Tibial nerve (tissue), 4 donors: ENCODE measurements around the gene PCNX2.

Source experiments
- EP300 ChIP-seq, 2 donors: sonication (generic); formaldehyde crosslinking; IDR thresholded peaks; one replicate each; pipeline ENCODE4 v1.6.1; 2017; ENCODE audit warnings: antibody characterized with exemption in 2 of 2, mild to moderate bottlenecking in 1 of 2
- TF ChIP-seq, protein P1 (sequence below), 5 experiments: fragments of 200-600 bp in 3 of 5; fragments of 450-650 bp in 2 of 5; sonication (generic) in 3 of 5; IDR thresholded peaks; one replicate each; pipeline ENCODE4 v1.5.1; 2016 to 2019; ENCODE audit warnings: antibody characterized with exemption in 5 of 5, mild to moderate bottlenecking in 3 of 5, moderate library complexity in 2 of 5

DNA sequence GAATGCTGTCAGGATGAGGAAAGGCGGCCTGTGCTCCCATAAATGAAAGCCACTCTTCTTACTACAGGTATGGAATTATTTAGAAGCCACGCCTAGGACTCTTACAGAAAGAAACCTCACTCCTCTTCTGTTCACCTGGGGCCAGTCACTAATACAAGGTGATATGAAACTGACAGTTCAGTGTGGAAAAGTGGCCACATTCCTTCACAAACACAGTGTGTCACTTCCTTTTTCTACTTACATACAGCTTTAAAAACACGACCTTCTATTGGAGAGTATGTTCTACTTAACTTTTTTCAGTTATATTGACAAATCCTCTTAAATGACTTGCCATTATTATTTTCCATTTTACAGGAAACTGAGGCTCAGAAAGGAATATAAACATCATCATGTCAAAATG, 163.1 kb downstream of the PCNX2 start:
- TF ChIP-seq, protein P1, sequence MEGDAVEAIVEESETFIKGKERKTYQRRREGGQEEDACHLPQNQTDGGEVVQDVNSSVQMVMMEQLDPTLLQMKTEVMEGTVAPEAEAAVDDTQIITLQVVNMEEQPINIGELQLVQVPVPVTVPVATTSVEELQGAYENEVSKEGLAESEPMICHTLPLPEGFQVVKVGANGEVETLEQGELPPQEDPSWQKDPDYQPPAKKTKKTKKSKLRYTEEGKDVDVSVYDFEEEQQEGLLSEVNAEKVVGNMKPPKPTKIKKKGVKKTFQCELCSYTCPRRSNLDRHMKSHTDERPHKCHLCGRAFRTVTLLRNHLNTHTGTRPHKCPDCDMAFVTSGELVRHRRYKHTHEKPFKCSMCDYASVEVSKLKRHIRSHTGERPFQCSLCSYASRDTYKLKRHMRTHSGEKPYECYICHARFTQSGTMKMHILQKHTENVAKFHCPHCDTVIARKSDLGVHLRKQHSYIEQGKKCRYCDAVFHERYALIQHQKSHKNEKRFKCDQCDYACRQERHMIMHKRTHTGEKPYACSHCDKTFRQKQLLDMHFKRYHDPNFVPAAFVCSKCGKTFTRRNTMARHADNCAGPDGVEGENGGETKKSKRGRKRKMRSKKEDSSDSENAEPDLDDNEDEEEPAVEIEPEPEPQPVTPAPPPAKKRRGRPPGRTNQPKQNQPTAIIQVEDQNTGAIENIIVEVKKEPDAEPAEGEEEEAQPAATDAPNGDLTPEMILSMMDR (IDR thresholded peaks at IDR 0.05) = no peak
- TF ChIP-seq EP300 (IDR thresholded peaks at IDR 0.05) = no peak
